Measurements from ENCODE around the gene PCDHA2.
A peak's percentile ranks its signal among the peaks of the same experiment; 100 is the strongest.
"Not testable (repeated sequence)": the region's sequence is repeated elsewhere in the genome, so short reads cannot be mapped to it uniquely, and the experiment has no call there.

PCDHA2 gene

DNA sequence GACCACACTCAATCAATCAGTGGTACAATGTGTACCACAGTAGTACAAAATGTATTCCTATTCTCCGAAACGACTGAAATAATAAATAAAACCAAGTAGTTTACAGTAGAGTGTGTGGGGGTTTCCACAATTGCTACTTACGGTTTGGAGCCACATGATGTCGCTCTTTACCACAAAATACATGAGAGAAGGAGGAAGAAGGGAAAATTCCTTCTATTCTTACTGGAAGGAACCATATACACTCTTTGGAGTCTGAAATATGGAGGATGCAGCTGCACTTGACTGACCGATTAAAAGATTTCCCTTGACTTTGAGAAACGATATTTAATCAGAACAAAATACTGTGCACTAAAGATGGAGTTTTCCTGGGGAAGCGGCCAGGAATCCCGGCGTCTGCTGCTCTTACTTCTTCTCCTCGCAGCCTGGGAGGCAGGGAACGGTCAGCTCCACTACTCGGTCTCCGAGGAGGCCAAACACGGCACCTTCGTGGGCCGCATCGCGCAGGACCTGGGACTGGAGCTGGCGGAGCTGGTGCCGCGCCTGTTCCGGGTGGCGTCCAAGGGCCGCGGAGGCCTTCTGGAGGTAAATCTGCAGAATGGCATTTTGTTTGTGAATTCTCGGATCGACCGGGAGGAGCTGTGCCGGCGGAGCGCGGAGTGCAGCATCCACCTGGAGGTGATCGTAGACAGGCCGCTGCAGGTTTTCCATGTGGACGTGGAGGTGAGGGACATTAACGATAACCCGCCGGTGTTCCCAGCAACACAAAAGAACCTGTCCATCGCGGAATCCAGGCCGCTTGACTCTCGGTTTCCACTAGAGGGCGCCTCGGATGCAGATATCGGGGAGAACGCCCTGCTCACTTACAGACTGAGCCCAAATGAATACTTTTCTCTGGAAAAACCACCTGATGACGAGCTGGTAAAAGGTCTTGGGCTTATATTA lies 12.5 kb downstream of the PCDHA2 start, which contains the start of gene PCDHA4:
Gene PCDHA4 (plus strand): TSS at position 235 of the 942 bp plus-strand sequence.
- TF ChIP-seq CTCF (IDR thresholded peaks at IDR 0.05) = no peak
- H3K27ac ChIP-seq = peak within 1 kb of the TSS in 1 of 2 donors; percentile 53
- peak within 1 kb of the TSS; percentile 67 for H3K4me3 ChIP-seq
- DNase-seq (ENCODE audit: low spot score) = no peak

GRCh38 chr5:140808241-140808888 lies 13.7 kb downstream of the PCDHA2 start:
- H3K27ac ChIP-seq; DNase-seq (ENCODE audit: low spot score); H3K4me3 ChIP-seq: not testable (repeated sequence)

DNA sequence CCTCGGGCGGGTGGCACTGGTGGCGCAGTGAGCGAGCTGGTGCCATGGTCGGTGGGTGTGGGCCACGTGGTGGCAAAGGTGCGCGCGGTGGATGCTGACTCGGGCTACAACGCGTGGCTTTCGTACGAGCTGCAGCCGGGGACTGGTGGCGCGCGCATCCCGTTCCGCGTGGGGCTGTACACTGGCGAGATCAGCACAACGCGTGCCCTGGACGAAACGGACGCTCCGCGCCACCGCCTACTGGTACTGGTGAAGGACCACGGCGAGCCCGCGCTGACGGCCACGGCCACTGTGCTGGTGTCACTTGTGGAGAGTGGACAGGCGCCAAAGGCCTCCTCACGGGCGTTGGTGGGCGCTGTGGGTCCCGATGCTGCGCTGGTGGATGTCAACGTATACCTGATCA lies 14.2 kb downstream of the PCDHA2 start:
- TF ChIP-seq CTCF (IDR thresholded peaks at IDR 0.05) = no peak
- Histone ChIP-seq H3K4me3 (no peak overlapping the region), H3K27ac (no peak overlapping the region)
- DNase-seq (ENCODE audit: low spot score) = no peak

GRCh38 chr5:140821375-140822280 lies 27.0 kb downstream of the PCDHA2 start, which contains the start of gene PCDHA5:
Gene PCDHA5 (plus strand): TSS chr5:140821613.
- H3K27ac ChIP-seq = no peak within 1 kb of the TSS
- H3K4me3 ChIP-seq = peak within 1 kb of the TSS; percentile 3
- no peak for TF ChIP-seq CTCF (IDR thresholded peaks at IDR 0.05)
- no peak for DNase-seq (ENCODE audit: low spot score)

GRCh38 chr5:140822281-140822629 lies 27.6 kb downstream of the PCDHA2 start:
- no peak for TF ChIP-seq CTCF (IDR thresholded peaks at IDR 0.05)
- H3K4me3 ChIP-seq = no peak overlapping the region
- no peak overlapping the region for H3K27ac ChIP-seq
- DNase-seq (ENCODE audit: low spot score) = no peak

GRCh38 chr5:140822969-140823368 lies 28.3 kb downstream of the PCDHA2 start:
- not testable (repeated sequence) for H3K4me3 ChIP-seq; DNase-seq (ENCODE audit: low spot score); H3K27ac ChIP-seq

DNA sequence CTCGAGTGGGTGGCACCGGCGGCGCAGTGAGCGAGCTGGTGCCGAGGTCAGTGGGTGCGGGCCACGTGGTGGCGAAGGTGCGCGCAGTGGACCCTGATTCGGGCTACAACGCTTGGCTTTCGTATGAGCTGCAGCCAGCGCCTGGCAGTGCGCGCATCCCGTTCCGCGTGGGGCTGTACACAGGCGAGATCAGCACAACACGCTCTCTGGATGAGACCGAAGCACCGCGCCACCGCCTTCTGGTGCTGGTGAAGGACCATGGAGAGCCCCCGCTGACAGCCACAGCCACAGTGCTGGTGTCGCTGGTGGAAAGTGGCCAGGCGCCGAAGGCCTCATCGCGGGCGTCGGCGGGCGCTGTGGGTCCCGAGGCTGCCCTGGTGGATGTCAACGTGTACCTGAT lies 28.8 kb downstream of the PCDHA2 start:
- no peak for TF ChIP-seq CTCF (IDR thresholded peaks at IDR 0.05)
- no peak for DNase-seq (ENCODE audit: low spot score)
- Histone ChIP-seq H3K27ac (no peak overlapping the region), H3K4me3 (no peak overlapping the region)

All from coronary artery (tissue), 2 donors.